HL-60 (cell line): ENCODE results near the gene PHACTR3.
"Not testable (repeated sequence)": the region's sequence is repeated elsewhere in the genome, so short reads cannot be mapped to it uniquely, and the experiment has no call there.

Source experiments
- DNase-seq, 2 experiments: peaks; one replicate each; pipeline ENCODE4 v3.0.0-alpha.2; 2010 to 2020; ENCODE audit warnings: low read depth in 1 of 2, low spot score in 1 of 2
- H3K27ac ChIP-seq: fragments of 250-450 bp; sonication (Bioruptor Pico); replicated peaks from 2 replicates; pipeline ENCODE4 v1.5.1; 2020; ENCODE audit warnings: mild to moderate bottlenecking, moderate library complexity
- H3K27me3 ChIP-seq: fragments of 250-450 bp; sonication (Bioruptor Pico); 2 replicates; pipeline ENCODE4 v1.5.1; 2021; ENCODE audit warnings: mild to moderate bottlenecking, moderate library complexity; ENCODE audit not compliant: insufficient read depth, poor library complexity, severe bottlenecking
- H3K4me3 ChIP-seq: replicated peaks from 2 replicates; pipeline ENCODE4 v1.5.1; 2011; ENCODE audit warnings: mild to moderate bottlenecking, control low read depth, low read length; ENCODE audit not compliant: insufficient read depth
- GABPA ChIP-seq: IDR thresholded peaks from 2 replicates; pipeline ENCODE4 v1.6.1; 2012; ENCODE audit warnings: low read depth
- POLR2AphosphoS5 ChIP-seq: IDR thresholded peaks from 2 replicates; pipeline ENCODE4 v1.6.1; 2012; ENCODE audit warnings: low read depth
- SPI1 ChIP-seq: IDR thresholded peaks from 2 replicates; pipeline ENCODE4 v1.6.1; 2012; ENCODE audit warnings: low read depth, mild to moderate bottlenecking, borderline replicate concordance
- TF ChIP-seq, protein P1 (sequence below): IDR thresholded peaks from 2 replicates; pipeline ENCODE4 v1.6.1; 2012; ENCODE audit warnings: low read depth; ENCODE audit not compliant: insufficient replicate concordance
- TF ChIP-seq, protein P2 (sequence below): IDR thresholded peaks from one replicate; pipeline ENCODE4 v1.5.1; 2011; ENCODE audit warnings: low read length, control low read depth, inconsistent platforms; ENCODE audit not compliant: insufficient read depth

PHACTR3 gene

DNA sequence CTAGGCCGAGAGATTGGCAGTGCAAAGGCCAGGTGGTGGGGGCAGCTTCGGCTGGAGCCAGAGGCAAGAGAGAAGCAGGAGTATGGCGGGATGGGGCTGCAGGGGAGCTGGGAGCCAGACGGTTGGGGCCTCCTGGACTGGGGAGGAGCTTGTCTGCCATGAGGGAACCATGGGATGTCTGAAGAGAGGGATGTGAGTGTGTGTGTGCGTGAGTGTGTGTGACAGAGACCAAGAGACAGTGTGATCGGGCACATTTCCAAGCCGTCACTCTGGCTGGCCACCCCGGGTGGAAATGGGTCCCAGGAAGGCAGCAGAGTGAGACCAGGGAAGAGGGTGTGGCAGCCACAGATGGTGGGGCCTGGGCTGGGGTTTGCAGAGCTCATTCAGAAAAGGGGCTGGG, 13.8 kb downstream of the PHACTR3 start:
- TF ChIP-seq SPI1 (no peak), GABPA (no peak), POLR2AphosphoS5 (no peak)
- TF ChIP-seq, protein P1, sequence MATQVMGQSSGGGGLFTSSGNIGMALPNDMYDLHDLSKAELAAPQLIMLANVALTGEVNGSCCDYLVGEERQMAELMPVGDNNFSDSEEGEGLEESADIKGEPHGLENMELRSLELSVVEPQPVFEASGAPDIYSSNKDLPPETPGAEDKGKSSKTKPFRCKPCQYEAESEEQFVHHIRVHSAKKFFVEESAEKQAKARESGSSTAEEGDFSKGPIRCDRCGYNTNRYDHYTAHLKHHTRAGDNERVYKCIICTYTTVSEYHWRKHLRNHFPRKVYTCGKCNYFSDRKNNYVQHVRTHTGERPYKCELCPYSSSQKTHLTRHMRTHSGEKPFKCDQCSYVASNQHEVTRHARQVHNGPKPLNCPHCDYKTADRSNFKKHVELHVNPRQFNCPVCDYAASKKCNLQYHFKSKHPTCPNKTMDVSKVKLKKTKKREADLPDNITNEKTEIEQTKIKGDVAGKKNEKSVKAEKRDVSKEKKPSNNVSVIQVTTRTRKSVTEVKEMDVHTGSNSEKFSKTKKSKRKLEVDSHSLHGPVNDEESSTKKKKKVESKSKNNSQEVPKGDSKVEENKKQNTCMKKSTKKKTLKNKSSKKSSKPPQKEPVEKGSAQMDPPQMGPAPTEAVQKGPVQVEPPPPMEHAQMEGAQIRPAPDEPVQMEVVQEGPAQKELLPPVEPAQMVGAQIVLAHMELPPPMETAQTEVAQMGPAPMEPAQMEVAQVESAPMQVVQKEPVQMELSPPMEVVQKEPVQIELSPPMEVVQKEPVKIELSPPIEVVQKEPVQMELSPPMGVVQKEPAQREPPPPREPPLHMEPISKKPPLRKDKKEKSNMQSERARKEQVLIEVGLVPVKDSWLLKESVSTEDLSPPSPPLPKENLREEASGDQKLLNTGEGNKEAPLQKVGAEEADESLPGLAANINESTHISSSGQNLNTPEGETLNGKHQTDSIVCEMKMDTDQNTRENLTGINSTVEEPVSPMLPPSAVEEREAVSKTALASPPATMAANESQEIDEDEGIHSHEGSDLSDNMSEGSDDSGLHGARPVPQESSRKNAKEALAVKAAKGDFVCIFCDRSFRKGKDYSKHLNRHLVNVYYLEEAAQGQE, result no peak
- TF ChIP-seq, protein P2, sequence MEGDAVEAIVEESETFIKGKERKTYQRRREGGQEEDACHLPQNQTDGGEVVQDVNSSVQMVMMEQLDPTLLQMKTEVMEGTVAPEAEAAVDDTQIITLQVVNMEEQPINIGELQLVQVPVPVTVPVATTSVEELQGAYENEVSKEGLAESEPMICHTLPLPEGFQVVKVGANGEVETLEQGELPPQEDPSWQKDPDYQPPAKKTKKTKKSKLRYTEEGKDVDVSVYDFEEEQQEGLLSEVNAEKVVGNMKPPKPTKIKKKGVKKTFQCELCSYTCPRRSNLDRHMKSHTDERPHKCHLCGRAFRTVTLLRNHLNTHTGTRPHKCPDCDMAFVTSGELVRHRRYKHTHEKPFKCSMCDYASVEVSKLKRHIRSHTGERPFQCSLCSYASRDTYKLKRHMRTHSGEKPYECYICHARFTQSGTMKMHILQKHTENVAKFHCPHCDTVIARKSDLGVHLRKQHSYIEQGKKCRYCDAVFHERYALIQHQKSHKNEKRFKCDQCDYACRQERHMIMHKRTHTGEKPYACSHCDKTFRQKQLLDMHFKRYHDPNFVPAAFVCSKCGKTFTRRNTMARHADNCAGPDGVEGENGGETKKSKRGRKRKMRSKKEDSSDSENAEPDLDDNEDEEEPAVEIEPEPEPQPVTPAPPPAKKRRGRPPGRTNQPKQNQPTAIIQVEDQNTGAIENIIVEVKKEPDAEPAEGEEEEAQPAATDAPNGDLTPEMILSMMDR, result no peak
- DNase-seq, result no peak
- Histone ChIP-seq H3K27ac (no peak overlapping the region), H3K4me3 (no peak overlapping the region), H3K27me3 (no peaks in the 10 kb centered on the region)

DNA sequence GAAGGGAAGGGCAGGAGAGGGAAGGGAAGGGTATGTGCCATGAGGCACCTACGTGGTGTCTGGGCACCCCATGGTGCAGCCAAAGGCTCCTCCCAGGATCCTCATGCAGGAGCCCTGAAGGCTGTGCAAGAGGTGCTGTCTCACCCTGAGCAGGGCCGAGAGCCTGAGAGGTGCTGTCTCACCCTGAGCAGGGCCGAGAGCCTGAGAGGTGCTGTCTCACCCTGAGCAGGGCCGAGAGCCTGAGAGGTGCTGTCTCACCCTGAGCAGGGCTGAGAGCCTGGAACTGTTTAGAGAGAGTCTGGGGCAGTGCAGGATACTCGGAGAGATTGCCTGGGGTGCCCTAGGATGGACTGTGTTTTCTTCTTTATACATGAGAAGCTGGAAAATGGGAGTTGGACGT, 14.2 kb downstream of the PHACTR3 start:
- not testable (repeated sequence) for H3K4me3 ChIP-seq, H3K27me3 ChIP-seq, H3K27ac ChIP-seq, DNase-seq

DNA sequence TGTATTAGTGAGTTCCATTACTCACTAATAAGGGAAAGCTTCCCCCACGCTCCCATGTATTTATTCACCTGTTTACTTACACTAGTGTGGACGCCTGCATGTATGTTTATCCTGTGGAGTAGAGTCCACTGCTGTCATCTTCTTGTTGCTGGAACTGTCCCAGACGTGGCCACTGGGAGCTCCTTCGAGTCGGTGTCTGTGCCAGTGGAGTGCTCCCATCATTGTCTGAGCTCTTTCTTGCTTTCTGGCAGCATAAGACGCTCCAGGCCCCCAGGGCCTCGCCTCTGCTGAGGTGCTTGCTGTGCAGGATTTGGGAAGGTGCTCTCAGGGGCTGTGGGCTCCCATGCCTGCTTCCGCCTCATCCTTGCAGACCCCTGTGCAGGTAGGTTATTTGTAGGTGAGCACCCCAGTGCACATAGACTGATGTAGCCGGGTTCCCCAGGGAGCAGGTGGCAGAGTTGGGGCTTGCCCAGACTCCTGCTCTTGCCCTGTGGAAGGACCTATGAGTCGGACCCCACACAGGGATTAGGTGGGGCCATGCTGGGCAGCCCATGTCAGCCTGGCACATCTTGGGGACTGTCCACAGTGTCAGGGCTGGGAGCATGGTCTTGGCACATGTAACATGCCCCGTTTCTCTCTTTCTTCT, 16.6 kb downstream of the PHACTR3 start:
- H3K27ac ChIP-seq, result no peak overlapping the region
- no peak for TF ChIP-seq GABPA
- no peak for TF ChIP-seq POLR2AphosphoS5
- no peak for TF ChIP-seq SPI1
- TF ChIP-seq, protein P1, result no peak
- TF ChIP-seq, protein P2, result no peak
- no peak for DNase-seq
- no peak overlapping the region for H3K4me3 ChIP-seq
- no peaks in the 10 kb centered on the region for H3K27me3 ChIP-seq

DNA sequence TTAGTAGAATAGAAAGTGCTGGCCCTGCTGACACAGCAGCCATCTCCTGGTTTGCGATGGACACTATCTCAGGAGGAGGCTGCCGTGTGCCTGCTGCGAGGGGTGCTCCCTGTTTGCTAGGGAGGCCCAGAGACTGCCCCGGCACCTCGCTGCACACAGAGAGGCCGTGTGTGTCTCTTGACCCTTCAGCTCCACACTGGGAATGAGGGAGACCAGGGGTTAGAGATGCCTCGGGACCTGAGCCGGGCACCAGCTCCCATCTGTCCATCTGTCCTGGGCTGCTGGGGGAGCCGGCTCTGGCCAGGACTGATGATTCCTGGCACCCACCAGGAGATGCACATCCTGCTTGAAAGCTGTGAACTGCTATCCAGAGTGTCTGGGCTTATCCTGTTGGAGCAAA, 18.2 kb downstream of the PHACTR3 start:
- TF ChIP-seq POLR2AphosphoS5, result no peak
- no peak for TF ChIP-seq SPI1
- TF ChIP-seq GABPA, result no peak
- DNase-seq, result no peak
- no peaks in the 10 kb centered on the region for H3K27me3 ChIP-seq
- H3K27ac ChIP-seq, result no peak overlapping the region
- H3K4me3 ChIP-seq, result no peak overlapping the region

DNA sequence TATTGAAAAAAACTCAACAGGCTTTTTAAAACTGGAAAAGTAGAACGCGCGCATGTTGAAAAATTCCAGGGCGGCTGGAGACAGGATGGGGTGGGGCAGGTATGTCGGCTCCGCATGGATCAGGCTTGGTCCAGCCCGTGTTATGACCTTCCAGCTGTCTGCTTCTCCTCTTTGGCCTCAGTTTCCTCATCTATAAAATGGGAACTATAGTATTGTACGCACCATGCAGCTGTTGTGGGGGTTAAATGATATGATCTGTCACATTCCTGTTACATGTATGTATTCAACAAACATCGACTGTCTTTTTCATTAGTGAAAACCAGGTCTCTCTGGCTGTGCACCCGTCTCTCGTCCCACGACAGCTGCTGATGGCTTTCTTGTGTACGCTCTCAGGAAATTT, 18.8 kb downstream of the PHACTR3 start:
- H3K4me3 ChIP-seq, result no peak overlapping the region
- H3K27ac ChIP-seq, result no peak overlapping the region
- no peak for DNase-seq
- H3K27me3 ChIP-seq, result no peaks in the 10 kb centered on the region
- TF ChIP-seq, protein P1, result no peak
